OCI-M2 (cell line): Measurements from ENCODE around the gene DOCK4.

Experiments used
- DNase-seq: peaks from one replicate; lab custom pipeline; 2025; ENCODE audit not compliant: unreplicated experiment; lab: John Stamatoyannopoulos, UW

DOCK4 gene

GRCh38 chr7:112116894-112117293 lies 89.3 kb downstream of the DOCK4 start:
- no peak for DNase-seq

- no peak for DNase-seq
Measured at GRCh38 chr7:112116358-112116757, 89.8 kb downstream of the DOCK4 start.

- DNase-seq: no peak
Measured at GRCh38 chr7:112115880-112116279, 90.3 kb downstream of the DOCK4 start.

GRCh38 chr7:112113913-112114575 lies 92.2 kb downstream of the DOCK4 start:
- DNase-seq: no peak

- no peak for DNase-seq
Measured at GRCh38 chr7:112112822-112113255, 93.4 kb downstream of the DOCK4 start.

- DNase-seq: no peak
Measured at GRCh38 chr7:112110651-112111050, 95.5 kb downstream of the DOCK4 start.

- DNase-seq: no peak
Measured at GRCh38 chr7:112110175-112110574, 96.0 kb downstream of the DOCK4 start.

GRCh38 chr7:112108981-112109380 lies 97.2 kb downstream of the DOCK4 start:
- DNase-seq: no peak

GRCh38 chr7:112105584-112106530 lies 100.3 kb downstream of the DOCK4 start:
- no peak for DNase-seq

GRCh38 chr7:112104120-112104519 lies 102.1 kb downstream of the DOCK4 start:
- DNase-seq: no peak

GRCh38 chr7:112103246-112103645 lies 103.0 kb downstream of the DOCK4 start:
- no peak for DNase-seq

- no peak for DNase-seq
Measured at GRCh38 chr7:112101201-112101846, 104.9 kb downstream of the DOCK4 start.

GRCh38 chr7:112097524-112097923 lies 108.7 kb downstream of the DOCK4 start:
- DNase-seq: no peak

GRCh38 chr7:112093409-112093808 lies 112.8 kb downstream of the DOCK4 start:
- no peak for DNase-seq

- no peak for DNase-seq
Measured at GRCh38 chr7:112092709-112093395, 113.3 kb downstream of the DOCK4 start.

- DNase-seq: no peak
Measured at GRCh38 chr7:112092306-112092705, 113.9 kb downstream of the DOCK4 start.

GRCh38 chr7:112091768-112092167 lies 114.4 kb downstream of the DOCK4 start:
- DNase-seq: no peak

- no peak for DNase-seq
Measured at GRCh38 chr7:112089551-112089950, 116.6 kb downstream of the DOCK4 start.

- no peak for DNase-seq
Measured at GRCh38 chr7:112088484-112089016, 117.6 kb downstream of the DOCK4 start.

GRCh38 chr7:112086496-112087254 lies 119.5 kb downstream of the DOCK4 start:
- DNase-seq: no peak
